ENCODE results near the gene OTUD3. TPM values are rescaled to one million over a fixed set of nuclear protein-coding genes. Genes with fewer than 3 reads are reported as not detected.

OTUD3 gene
- total RNA-seq, 6 experiments from 2014 or later = 5.4 to 8.3 (median 7.5) TPM

DNA sequence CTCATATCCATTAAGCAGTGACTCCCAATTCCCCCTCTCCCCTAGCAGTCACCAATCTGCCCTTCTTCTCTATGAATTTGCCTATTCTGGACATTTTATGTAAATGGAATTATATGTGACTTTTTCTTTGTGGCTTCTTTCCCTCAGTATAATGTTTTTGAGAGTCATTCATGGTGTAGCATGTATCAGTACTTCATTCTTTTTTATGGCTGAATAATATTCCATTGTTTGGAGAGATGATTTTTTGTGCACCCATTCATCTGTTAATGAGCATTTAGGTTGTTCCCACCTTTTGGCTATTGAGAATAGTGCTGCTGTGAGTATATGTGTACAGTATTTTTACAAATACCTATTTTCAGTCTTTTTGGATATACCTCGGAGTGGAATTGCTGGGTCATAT, 19.5 kb downstream of the OTUD3 start:
- H3K4me1 Mint-ChIP-seq (ENCODE audit: low read depth) = peaks cover 8% of the 10 kb centered on the region; the same call in 1 of the 2 replicates
- H3K27me3 Mint-ChIP-seq (ENCODE audit: insufficient read depth) = peaks cover 1% of the 10 kb centered on the region; the same call in 1 of the 2 replicates
- H3K9me3 Mint-ChIP-seq = no peaks in the 10 kb centered on the region
- no peak for TF ChIP-seq CTCF (IDR thresholded peaks at IDR 0.05)
- no peak overlapping the region for H3K27ac Mint-ChIP-seq
- no peak for DNase-seq
- H3K36me3 Mint-ChIP-seq (ENCODE audit: low read depth) = peaks cover 44% of the 10 kb centered on the region
- no peak overlapping the region for H3K4me3 Mint-ChIP-seq

DNA sequence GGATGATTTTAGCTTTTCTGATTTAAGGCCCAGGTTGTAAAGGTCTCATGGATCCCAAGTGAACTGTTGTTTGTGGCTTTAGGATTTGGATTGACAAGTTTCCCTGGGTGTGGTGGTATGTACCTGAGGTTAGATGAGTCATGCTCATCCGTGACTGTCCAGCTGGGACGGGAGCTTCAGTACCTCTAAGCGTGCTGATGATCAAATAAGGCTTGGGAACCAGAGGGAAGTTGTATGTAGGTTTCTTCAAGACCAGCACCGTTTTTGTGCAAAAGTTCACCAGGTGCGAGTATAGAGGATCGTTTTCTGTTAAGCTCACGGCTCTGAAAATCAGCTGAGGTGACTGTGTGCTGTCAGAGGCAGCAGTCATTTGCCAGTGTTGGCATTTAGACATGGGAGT, 21.4 kb downstream of the OTUD3 start:
- Mint-ChIP-seq H3K9me3 (no peaks in the 10 kb centered on the region), H3K27me3 (ENCODE audit: insufficient read depth) (peaks cover 1% of the 10 kb centered on the region; the same call in 1 of the 2 replicates), H3K4me3 (no peak overlapping the region), H3K27ac (peak overlapping the region; percentile 29), H3K4me1 (ENCODE audit: low read depth) (peaks cover 8% of the 10 kb centered on the region; the same call in 1 of the 2 replicates), H3K36me3 (ENCODE audit: low read depth) (peaks cover 49% of the 10 kb centered on the region)
- no peak for DNase-seq
- no peak for TF ChIP-seq CTCF (IDR thresholded peaks at IDR 0.05)

GRCh38 chr1:19907456-19907855, 25.3 kb downstream of the OTUD3 start:
- TF ChIP-seq CTCF (IDR thresholded peaks at IDR 0.05) = no peak
- Mint-ChIP-seq H3K27ac (no peak overlapping the region), H3K4me1 (ENCODE audit: low read depth) (peaks cover 12% of the 10 kb centered on the region; the same call in 1 of the 2 replicates), H3K9me3 (no peaks in the 10 kb centered on the region), H3K4me3 (no peak overlapping the region), H3K27me3 (ENCODE audit: insufficient read depth) (peaks cover 1% of the 10 kb centered on the region; the same call in 1 of the 2 replicates), H3K36me3 (ENCODE audit: low read depth) (peaks cover 41% of the 10 kb centered on the region)
- no peak for DNase-seq

DNA sequence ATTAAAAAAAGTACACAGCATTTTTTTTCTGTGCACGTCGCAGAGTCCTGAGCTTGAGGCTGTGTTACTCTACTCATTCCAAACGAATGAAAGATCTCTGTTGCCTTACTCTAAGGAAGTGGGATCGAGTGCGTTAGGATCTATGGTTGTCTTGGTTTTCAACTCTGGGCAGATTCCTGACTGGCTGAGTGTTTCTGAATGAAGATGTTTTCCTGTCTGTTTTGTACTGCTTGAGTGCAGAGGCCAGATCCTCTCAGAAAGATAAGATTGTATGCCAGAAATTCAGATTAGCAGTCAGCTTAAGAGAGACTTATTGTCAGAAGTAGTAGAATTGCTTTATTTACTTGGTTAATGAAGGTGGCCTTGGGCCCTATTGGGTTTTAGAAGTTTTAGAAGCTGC, 27.2 kb downstream of the OTUD3 start:
- H3K4me1 Mint-ChIP-seq (ENCODE audit: low read depth) = peaks cover 4% of the 10 kb centered on the region; the same call in 1 of the 2 replicates
- no peak for TF ChIP-seq CTCF (IDR thresholded peaks at IDR 0.05)
- no peaks in the 10 kb centered on the region for H3K9me3 Mint-ChIP-seq
- H3K27me3 Mint-ChIP-seq (ENCODE audit: insufficient read depth) = peaks cover 3% of the 10 kb centered on the region
- H3K27ac Mint-ChIP-seq = no peak overlapping the region
- no peak overlapping the region for H3K4me3 Mint-ChIP-seq
- DNase-seq = no peak
- H3K36me3 Mint-ChIP-seq (ENCODE audit: low read depth) = peaks cover 34% of the 10 kb centered on the region

GRCh38 chr1:19909971-19910370, 27.8 kb downstream of the OTUD3 start:
- Mint-ChIP-seq H3K9me3 (no peaks in the 10 kb centered on the region), H3K27ac (no peak overlapping the region), H3K27me3 (ENCODE audit: insufficient read depth) (peaks cover 5% of the 10 kb centered on the region), H3K4me1 (ENCODE audit: low read depth) (peaks cover 4% of the 10 kb centered on the region; the same call in 1 of the 2 replicates), H3K36me3 (ENCODE audit: low read depth) (peaks cover 28% of the 10 kb centered on the region), H3K4me3 (no peak overlapping the region)
- no peak for TF ChIP-seq CTCF (IDR thresholded peaks at IDR 0.05)
- no peak for DNase-seq

DNA sequence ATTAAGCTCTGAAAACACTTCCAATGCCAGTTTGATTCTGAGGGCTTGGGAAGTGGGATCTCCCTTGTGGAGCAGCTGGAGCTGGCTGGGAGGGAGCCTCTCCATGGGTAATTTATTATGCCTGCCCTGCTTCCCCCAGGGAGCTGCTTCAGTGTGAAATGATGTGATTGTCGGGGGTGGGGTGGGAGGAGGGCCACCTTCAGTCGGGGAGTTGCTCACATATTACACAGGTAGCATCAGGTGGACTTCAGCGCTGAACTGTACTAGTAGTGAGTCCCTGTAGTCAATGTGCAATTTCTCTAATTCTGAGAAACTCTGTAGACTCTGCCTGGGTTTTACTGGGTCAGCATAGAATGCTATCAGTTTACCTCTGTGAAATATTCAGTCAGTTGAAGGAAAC, 28.5 kb downstream of the OTUD3 start:
- H3K4me1 Mint-ChIP-seq (ENCODE audit: low read depth) = peaks cover 4% of the 10 kb centered on the region; the same call in 1 of the 2 replicates
- H3K4me3 Mint-ChIP-seq = no peak overlapping the region
- H3K27me3 Mint-ChIP-seq (ENCODE audit: insufficient read depth) = peaks cover 3% of the 10 kb centered on the region; the same call in 1 of the 2 replicates
- H3K36me3 Mint-ChIP-seq (ENCODE audit: low read depth) = peaks cover 25% of the 10 kb centered on the region
- TF ChIP-seq CTCF (IDR thresholded peaks at IDR 0.05) = no peak
- no peak for DNase-seq
- no peak overlapping the region for H3K27ac Mint-ChIP-seq
- H3K9me3 Mint-ChIP-seq = no peaks in the 10 kb centered on the region
